Measurements from ENCODE around the gene CDKL5.

Gene CDKL5

DNA sequence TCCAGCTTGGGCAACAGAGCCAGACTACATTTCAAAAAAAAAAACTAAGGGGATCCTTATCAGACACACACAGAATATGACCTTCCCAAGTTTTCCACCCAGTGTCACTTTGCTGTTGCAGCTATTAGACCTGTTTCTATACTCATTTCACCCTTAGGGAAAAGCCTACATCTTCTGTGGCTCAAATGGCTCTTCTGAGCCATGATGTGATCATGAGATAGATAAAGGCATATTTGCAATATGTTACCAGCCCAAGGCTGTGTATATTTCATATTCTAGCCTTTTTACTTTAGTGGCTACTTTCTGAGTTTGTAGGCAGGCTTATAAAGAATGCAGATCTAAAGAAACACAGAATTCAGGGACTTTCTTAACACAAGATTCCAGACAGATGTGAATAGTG lies 227.2 kb downstream of the CDKL5 start:
- H3K4me2 ChIP-seq (ENCODE audit: insufficient read depth, low read length, poor library complexity, severe bottlenecking): no peak overlapping the region
- H3K79me1 ChIP-seq (ENCODE audit: low read depth, low read length): no peaks in the 10 kb centered on the region
- no peak overlapping the region for H3K18ac ChIP-seq (ENCODE audit: low read length)
- no peak overlapping the region for H3K9ac ChIP-seq (ENCODE audit: low read depth, low read length, poor library complexity)
- no peak overlapping the region for H2BK120ac ChIP-seq (ENCODE audit: low read depth, low read length)
- no peaks in the 10 kb centered on the region for H3K9me3 ChIP-seq (replicated peaks in 1 of 2; ENCODE audit: control insufficient read depth in 2 of 2, insufficient read depth in 1 of 2, low read depth in 1 of 2, low read length in 2 of 2)
- H3K27me3 ChIP-seq (ENCODE audit: control insufficient read depth in 3 of 3, insufficient read depth in 3 of 3, low read depth in 1 of 3, low read length in 3 of 3): no peaks in the 10 kb centered on the region
- H2AFZ ChIP-seq (ENCODE audit: low read length): no peak overlapping the region
- no peak overlapping the region for H3K4me3 ChIP-seq (ENCODE audit: low read length in 2 of 2)
- no peak overlapping the region for H2AK5ac ChIP-seq (ENCODE audit: low read depth, low read length)
- no peak overlapping the region for H3K4ac ChIP-seq (ENCODE audit: low read length)
- no peak overlapping the region for H2BK5ac ChIP-seq (ENCODE audit: low read length)
- H2BK15ac ChIP-seq (ENCODE audit: low read length): no peak overlapping the region
- no peak overlapping the region for H4K8ac ChIP-seq (ENCODE audit: low read depth, low read length)
- H3K4me1 ChIP-seq (ENCODE audit: control insufficient read depth in 2 of 2, insufficient read depth in 1 of 2, low read depth in 1 of 2, low read length in 2 of 2): peaks cover 0 to 4% of the 10 kb centered on the region in 2 donors
- no peak overlapping the region for H2BK12ac ChIP-seq (ENCODE audit: low read length)
- no peak overlapping the region for H3K14ac ChIP-seq (ENCODE audit: low read length)
- no peak for DNase-seq (ENCODE audit: low spot score)
- no peak overlapping the region for H3K23ac ChIP-seq (ENCODE audit: low read depth, low read length, poor library complexity)
- H3K27ac ChIP-seq (replicated peaks; ENCODE audit: low read length): no peak overlapping the region
- H3K36me3 ChIP-seq (replicated peaks in 1 of 2; ENCODE audit: control insufficient read depth in 2 of 2, insufficient read depth in 2 of 2, low read length in 2 of 2): no peaks in the 10 kb centered on the region
- no peak overlapping the region for H4K91ac ChIP-seq (ENCODE audit: low read depth, low read length, poor library complexity)

DNA sequence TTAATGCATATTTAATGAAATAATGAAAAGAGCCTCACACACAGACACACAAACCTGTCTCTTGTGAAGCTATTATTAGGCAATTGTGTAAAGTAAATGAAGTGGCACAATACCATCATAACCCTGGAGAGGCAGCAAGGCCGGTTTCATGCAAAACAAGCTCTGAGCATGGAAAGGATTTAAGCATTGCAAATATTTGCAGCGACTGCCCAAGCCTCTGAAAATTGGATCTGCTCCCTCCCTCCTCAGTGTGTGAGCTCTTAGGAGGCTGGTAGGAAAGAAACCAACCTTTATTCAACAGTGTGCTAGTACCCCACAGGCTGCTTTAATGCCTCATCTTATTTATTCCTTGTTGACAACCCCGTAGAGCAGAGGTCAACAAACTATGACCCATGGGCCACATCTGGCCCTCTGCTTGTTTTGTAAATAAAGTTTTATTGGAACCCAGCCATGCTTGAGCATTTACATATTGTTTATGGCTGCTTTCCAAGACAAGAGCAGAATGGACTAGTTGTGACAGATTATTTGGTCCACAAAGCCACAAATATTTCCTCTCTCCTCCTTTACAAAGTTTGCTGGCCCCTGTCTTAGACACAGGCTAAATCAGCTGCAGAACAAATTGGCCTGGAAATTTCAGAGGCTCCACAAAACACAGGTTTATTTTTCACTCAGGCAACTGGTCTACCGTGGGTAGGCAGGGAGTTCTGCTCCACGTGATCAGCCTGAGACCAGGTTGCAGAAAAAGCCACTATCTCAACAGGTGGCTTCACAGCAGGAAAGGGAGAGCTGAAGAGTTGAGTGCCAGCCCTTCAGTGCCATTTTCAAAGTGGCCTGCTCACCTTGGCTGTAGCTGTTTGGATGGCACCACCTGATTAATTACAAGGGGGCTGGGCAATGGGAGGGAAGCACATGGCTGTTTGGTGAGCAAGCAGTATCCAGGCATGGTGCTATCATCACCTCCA lies 229.7 kb downstream of the CDKL5 start:
- no peaks in the 10 kb centered on the region for H3K36me3 ChIP-seq (replicated peaks in 1 of 2; ENCODE audit: control insufficient read depth in 2 of 2, insufficient read depth in 2 of 2, low read length in 2 of 2)
- H3K18ac ChIP-seq (ENCODE audit: low read length): peak overlapping the region; percentile 48
- WGBS, 2 donors (ENCODE audit: extremely low coverage in 2 of 2, insufficient read length in 2 of 2, insufficient replicate concordance in 1 of 2): no CpG with 5 or more reads among the region's 5 CpGs
- no peak overlapping the region for H2AFZ ChIP-seq (ENCODE audit: low read length)
- no peak overlapping the region for H3K14ac ChIP-seq (ENCODE audit: low read length)
- H3K4me2 ChIP-seq (ENCODE audit: insufficient read depth, low read length, poor library complexity, severe bottlenecking): no peak overlapping the region
- peaks cover 0 to 1% of the 10 kb centered on the region in 2 donors for H3K4me1 ChIP-seq (ENCODE audit: control insufficient read depth in 2 of 2, insufficient read depth in 1 of 2, low read depth in 1 of 2, low read length in 2 of 2)
- H2BK5ac ChIP-seq (ENCODE audit: low read length): no peak overlapping the region
- no peaks in the 10 kb centered on the region for H3K27me3 ChIP-seq (ENCODE audit: control insufficient read depth in 3 of 3, insufficient read depth in 3 of 3, low read depth in 1 of 3, low read length in 3 of 3)
- H2BK12ac ChIP-seq (ENCODE audit: low read length): no peak overlapping the region
- DNase-seq (ENCODE audit: low spot score): no peak
- no peak overlapping the region for H2AK5ac ChIP-seq (ENCODE audit: low read depth, low read length)
- H4K8ac ChIP-seq (ENCODE audit: low read depth, low read length): no peak overlapping the region
- H3K4ac ChIP-seq (ENCODE audit: low read length): no peak overlapping the region
- no peak overlapping the region for H3K4me3 ChIP-seq (ENCODE audit: low read length in 2 of 2)
- H3K79me1 ChIP-seq (ENCODE audit: low read depth, low read length): no peaks in the 10 kb centered on the region
- H3K9ac ChIP-seq (ENCODE audit: low read depth, low read length, poor library complexity): no peak overlapping the region
- H2BK15ac ChIP-seq (ENCODE audit: low read length): no peak overlapping the region
- H2BK120ac ChIP-seq (ENCODE audit: low read depth, low read length): no peak overlapping the region
- no peaks in the 10 kb centered on the region for H3K9me3 ChIP-seq (replicated peaks in 1 of 2; ENCODE audit: control insufficient read depth in 2 of 2, insufficient read depth in 1 of 2, low read depth in 1 of 2, low read length in 2 of 2)
- H3K23ac ChIP-seq (ENCODE audit: low read depth, low read length, poor library complexity): no peak overlapping the region
- H3K27ac ChIP-seq (replicated peaks; ENCODE audit: low read length): no peak overlapping the region
- H4K91ac ChIP-seq (ENCODE audit: low read depth, low read length, poor library complexity): no peak overlapping the region

DNA sequence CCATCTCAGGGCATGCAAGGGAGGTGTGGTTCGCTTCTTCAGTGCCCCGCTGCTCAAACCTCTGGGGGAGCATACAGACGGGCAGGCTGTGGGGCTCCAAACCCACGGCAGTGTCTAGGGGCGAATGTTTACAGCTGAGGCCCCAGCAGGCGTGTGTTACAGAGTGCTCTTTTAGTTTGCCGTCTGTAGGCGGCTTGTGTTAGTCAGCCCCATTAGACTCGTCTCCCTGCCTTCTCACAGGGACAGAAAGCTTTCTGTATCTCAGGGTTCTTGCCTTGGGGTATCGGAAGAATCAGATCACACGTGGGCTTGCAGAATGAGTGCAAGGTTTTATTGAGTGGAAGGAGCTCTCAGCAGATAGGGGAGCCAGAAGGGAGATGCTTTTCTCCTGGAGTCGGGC lies 235.9 kb downstream of the CDKL5 start:
- no peak overlapping the region for H2AFZ ChIP-seq (ENCODE audit: low read length)
- H3K4me1 ChIP-seq (ENCODE audit: control insufficient read depth in 2 of 2, insufficient read depth in 1 of 2, low read depth in 1 of 2, low read length in 2 of 2): no peaks in the 10 kb centered on the region
- H2BK12ac ChIP-seq (ENCODE audit: low read length): no peak overlapping the region
- DNase-seq (ENCODE audit: low spot score): no peak
- H3K27ac ChIP-seq (replicated peaks; ENCODE audit: low read length): no peak overlapping the region
- H2BK15ac ChIP-seq (ENCODE audit: low read length): no peak overlapping the region
- H3K79me1 ChIP-seq (ENCODE audit: low read depth, low read length): no peaks in the 10 kb centered on the region
- H4K8ac ChIP-seq (ENCODE audit: low read depth, low read length): no peak overlapping the region
- no peak overlapping the region for H3K14ac ChIP-seq (ENCODE audit: low read length)
- H3K9me3 ChIP-seq (replicated peaks in 1 of 2; ENCODE audit: control insufficient read depth in 2 of 2, insufficient read depth in 1 of 2, low read depth in 1 of 2, low read length in 2 of 2): no peaks in the 10 kb centered on the region
- H2AK5ac ChIP-seq (ENCODE audit: low read depth, low read length): no peak overlapping the region
- no peak overlapping the region for H3K4me3 ChIP-seq (ENCODE audit: low read length in 2 of 2)
- no peak overlapping the region for H3K18ac ChIP-seq (ENCODE audit: low read length)
- no peak overlapping the region for H2BK5ac ChIP-seq (ENCODE audit: low read length)
- H4K91ac ChIP-seq (ENCODE audit: low read depth, low read length, poor library complexity): no peak overlapping the region
- H3K23ac ChIP-seq (ENCODE audit: low read depth, low read length, poor library complexity): no peak overlapping the region
- H3K4me2 ChIP-seq (ENCODE audit: insufficient read depth, low read length, poor library complexity, severe bottlenecking): no peak overlapping the region
- no peak overlapping the region for H2BK120ac ChIP-seq (ENCODE audit: low read depth, low read length)
- no peaks in the 10 kb centered on the region for H3K36me3 ChIP-seq (replicated peaks in 1 of 2; ENCODE audit: control insufficient read depth in 2 of 2, insufficient read depth in 2 of 2, low read length in 2 of 2)
- H3K4ac ChIP-seq (ENCODE audit: low read length): no peak overlapping the region
- WGBS, 2 donors (ENCODE audit: extremely low coverage in 2 of 2, insufficient read length in 2 of 2, insufficient replicate concordance in 1 of 2): no CpG with 5 or more reads among the region's 12 CpGs
- no peaks in the 10 kb centered on the region for H3K27me3 ChIP-seq (ENCODE audit: control insufficient read depth in 3 of 3, insufficient read depth in 3 of 3, low read depth in 1 of 3, low read length in 3 of 3)
- H3K9ac ChIP-seq (ENCODE audit: low read depth, low read length, poor library complexity): no peak overlapping the region

DNA sequence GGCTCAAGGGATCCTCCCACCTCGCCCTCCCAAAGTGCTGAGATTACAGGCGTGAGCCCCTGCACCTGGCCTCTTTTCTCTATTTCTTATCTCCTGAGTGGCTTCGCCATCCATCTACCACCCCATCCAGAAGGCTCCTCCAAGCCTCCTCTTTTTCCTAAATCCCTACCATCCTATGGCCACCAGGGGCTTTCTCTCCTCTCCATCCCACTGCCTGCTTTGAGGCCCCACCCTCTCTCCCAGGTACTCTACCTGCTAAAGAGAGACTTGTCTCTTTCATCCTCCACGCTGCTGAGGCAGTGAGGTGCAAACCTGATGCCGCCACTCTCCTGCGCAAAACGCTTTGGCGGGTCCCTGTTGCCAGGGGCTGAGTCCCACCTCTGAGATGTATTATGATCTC lies 239.5 kb downstream of the CDKL5 start:
- Histone ChIP-seq H3K36me3 (replicated peaks in 1 of 2; ENCODE audit: control insufficient read depth in 2 of 2, insufficient read depth in 2 of 2, low read length in 2 of 2) (no peaks in the 10 kb centered on the region), H3K4me3 (ENCODE audit: low read length in 2 of 2) (no peak overlapping the region), H3K4ac (ENCODE audit: low read length) (no peak overlapping the region), H3K18ac (ENCODE audit: low read length) (no peak overlapping the region), H3K4me1 (ENCODE audit: control insufficient read depth in 2 of 2, insufficient read depth in 1 of 2, low read depth in 1 of 2, low read length in 2 of 2) (no peaks in the 10 kb centered on the region), H2BK5ac (ENCODE audit: low read length) (no peak overlapping the region), H3K27ac (replicated peaks; ENCODE audit: low read length) (no peak overlapping the region), H2BK12ac (ENCODE audit: low read length) (no peak overlapping the region), H3K27me3 (ENCODE audit: control insufficient read depth in 3 of 3, insufficient read depth in 3 of 3, low read depth in 1 of 3, low read length in 3 of 3) (no peaks in the 10 kb centered on the region), H2BK120ac (ENCODE audit: low read depth, low read length) (no peak overlapping the region), H2AFZ (ENCODE audit: low read length) (no peak overlapping the region), H4K8ac (ENCODE audit: low read depth, low read length) (no peak overlapping the region), H3K14ac (ENCODE audit: low read length) (no peak overlapping the region), H4K91ac (ENCODE audit: low read depth, low read length, poor library complexity) (no peak overlapping the region), H2BK15ac (ENCODE audit: low read length) (no peak overlapping the region), H3K9me3 (replicated peaks in 1 of 2; ENCODE audit: control insufficient read depth in 2 of 2, insufficient read depth in 1 of 2, low read depth in 1 of 2, low read length in 2 of 2) (no peaks in the 10 kb centered on the region), H3K9ac (ENCODE audit: low read depth, low read length, poor library complexity) (no peak overlapping the region), H2AK5ac (ENCODE audit: low read depth, low read length) (no peak overlapping the region), H3K23ac (ENCODE audit: low read depth, low read length, poor library complexity) (no peak overlapping the region), H3K79me1 (ENCODE audit: low read depth, low read length) (no peaks in the 10 kb centered on the region), H3K4me2 (ENCODE audit: insufficient read depth, low read length, poor library complexity, severe bottlenecking) (no peak overlapping the region)
- DNase-seq (ENCODE audit: low spot score): no peak
- no CpG with 5 or more reads among the region's 8 CpGs for WGBS, 2 donors (ENCODE audit: extremely low coverage in 2 of 2, insufficient read length in 2 of 2, insufficient replicate concordance in 1 of 2)
